NCI-H2081 treated with DMSO at 0.1 percent for 48 hours (cell line): ENCODE measurements around the gene JAK2.
"Not testable (repeated sequence)": the region's sequence is repeated elsewhere in the genome, so short reads cannot be mapped to it uniquely, and the experiment has no call there.

Experiments used
- DNase-seq: peaks from one replicate; lab custom pipeline; 2025; lab: John Stamatoyannopoulos, UW

JAK2 gene

DNA sequence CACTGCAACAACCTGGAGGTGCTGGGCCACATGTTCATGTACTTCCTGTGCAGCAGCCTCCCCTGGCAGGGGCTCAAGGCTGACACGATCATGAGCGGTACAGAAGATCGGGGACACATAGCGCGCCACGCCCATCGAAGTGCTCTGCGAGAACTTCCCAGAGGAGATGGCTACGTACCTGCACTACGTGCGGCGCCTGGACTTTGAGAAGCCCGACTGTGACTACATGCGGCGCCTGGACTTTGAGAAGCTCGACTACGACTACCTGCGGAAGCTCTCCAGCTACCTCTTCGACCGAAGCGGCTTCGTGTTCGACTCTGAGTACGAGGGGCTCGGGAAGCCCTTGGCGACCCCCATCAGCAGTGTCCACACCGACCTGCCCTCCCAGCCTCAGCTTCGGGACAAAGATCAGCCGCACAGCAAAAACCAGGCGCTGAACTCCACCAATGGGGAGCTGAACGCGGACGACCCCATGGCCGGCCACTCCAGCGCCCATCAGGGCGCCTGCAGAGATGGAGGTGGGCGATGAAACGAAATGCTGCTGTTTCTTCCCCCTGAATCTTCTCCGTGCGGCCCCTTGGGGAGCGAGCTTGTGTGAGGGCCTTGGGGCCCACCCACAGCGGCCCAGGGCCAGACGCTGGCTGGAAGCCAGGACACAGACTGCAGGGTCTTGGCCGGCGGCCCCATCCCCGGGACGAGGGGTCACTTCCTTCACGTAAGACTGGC, 56.5 kb downstream of the JAK2 start:
- DNase-seq = no peak

DNA sequence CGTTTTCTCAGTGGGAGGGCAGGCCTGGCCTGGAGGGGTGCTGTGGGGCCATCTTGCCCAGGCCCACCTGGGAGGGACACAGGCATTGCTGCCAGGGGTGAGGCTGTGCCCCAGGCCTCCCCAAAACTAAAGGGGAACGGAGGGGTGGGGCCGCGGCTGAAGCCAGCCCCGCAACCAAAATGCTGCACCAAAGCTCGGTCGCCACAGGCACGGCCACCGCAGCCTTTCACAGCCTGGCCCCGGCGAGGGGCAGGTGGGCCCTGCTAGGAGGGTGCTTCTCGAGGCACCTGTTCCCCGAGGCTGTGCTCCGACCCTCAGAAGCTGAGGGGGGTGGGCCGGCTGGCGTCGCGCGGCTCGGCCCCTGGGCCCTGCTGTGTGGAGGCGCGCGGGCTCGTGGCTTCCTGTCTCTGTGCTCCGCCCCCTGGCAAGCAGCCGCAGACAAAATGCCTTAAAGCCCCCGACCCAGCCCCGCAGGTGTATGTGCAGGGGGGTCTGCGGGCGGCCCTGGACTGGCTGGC, 57.6 kb downstream of the JAK2 start:
- DNase-seq = no peak

DNA sequence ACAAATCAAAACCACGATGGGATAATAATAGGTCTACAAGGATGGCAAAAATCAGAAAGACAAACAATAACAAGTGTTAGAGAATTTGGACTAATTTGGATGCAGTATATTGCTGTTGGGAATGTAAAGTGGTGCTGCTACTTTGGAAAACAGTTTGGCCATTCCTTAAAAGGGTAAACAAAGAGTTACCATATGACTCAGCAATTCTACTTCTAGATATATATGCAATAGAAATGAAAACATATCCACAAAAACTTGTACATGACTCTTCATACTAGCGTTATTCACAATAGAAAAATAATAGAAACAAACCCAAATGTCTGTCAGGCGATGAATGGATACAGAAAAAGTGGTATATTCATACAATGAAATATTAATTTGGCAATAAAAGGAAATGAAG, 58.3 kb downstream of the JAK2 start:
- DNase-seq = no peak

DNA sequence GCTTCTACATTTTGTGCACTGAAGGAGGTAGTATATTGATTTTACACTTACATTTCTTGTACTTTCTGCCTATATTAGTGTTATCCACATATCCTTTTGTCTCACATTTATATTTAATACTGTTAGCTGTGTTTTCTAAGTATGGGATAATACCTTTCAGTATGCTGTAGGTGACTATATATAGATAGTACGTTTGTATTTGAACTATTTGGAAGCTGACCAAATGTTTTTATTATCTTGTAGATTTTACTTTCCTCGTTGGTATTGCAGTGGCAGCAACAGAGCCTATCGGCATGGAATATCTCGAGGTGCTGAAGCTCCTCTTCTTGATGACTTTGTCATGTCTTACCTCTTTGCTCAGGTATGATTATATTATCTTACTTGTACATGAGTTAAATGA, 59.1 kb downstream of the JAK2 start:
- DNase-seq = no peak

DNA sequence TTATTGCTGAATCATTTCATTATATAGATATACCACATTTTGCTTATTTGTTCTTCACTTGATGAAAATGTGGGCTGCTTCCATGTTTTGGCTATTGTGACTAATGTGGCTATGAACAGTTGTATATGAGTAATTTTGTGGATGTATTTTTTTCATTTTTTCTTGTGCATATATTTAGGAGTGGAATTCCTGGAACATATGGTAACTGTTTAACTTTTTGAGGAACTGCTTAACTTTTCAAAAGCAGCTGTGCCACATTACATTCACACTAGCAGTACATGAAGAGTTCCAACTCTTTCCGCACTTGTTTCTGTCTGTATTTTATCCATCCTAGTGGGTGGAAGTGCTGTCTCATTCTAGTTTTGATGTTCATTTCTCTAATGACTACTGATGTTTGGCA, 67.8 kb downstream of the JAK2 start:
- no peak for DNase-seq

DNA sequence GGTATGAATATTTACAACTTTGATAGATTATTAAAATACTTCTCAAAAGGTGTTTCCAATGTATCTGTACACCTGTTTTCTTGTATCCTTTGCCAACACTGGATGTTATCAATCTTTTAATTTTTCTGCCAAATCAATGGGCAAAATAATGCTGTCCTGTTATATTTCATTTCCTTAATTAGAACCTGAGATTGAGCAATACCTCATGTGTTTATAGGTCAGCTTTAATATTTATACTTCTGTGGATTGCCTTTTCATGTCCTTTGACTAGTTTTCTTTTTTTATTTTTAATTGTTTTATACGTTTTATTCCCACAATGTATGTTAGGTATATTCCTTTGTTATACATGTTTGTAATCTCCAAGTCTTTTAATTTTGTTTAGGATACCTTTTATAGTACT, 77.6 kb downstream of the JAK2 start:
- DNase-seq = no peak

DNA sequence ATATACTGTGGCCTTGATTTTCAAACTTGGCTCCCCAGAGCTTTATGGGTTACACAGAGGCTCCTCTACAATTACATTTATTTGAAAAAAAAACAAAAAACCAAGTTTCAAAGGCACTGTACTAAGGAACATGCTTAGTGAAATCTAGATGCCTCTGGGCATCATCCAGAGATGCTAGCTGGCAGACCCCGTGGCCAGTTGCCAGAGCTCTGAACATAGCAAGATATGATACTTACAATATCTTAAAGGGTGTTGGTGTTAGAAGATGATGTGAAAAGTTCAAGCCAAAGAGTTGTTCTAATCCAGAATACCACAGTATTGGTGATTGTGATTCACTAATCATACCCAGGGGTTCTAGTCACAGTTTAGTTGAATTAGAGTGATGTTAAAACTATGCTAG, 87.8 kb downstream of the JAK2 start:
- no peak for DNase-seq

DNA sequence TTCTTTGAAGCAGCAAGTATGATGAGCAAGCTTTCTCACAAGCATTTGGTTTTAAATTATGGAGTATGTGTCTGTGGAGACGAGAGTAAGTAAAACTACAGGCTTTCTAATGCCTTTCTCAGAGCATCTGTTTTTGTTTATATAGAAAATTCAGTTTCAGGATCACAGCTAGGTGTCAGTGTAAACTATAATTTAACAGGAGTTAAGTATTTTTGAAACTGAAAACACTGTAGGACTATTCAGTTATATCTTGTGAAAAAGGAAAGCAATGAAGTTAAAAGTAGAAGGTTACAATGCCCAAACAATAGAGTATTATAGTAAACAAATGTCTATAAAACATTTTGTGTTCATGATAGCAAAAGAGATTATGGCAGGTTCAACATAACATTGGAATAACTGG, 88.6 kb downstream of the JAK2 start:
- DNase-seq = no peak

DNA sequence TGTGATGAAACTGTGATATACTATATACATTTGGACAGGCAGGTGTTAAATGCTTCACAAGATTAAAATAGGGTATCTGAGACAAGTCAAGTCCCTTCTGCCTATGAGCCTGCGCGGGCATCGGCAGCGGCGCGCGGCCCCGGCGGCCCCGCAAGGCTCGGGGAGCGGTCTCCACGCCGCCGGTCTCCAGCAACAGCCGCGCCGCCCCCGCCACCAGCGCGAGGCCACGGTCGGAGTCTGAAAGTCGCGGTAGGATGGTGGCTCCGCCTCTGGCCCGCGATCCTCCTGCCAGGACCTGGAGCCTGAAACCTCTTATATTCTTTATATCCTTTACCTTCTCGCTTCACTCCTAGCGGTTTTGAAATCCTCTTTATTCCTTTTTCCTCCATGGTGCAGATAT, 100.9 kb downstream of the JAK2 start:
- no peak for DNase-seq

DNA sequence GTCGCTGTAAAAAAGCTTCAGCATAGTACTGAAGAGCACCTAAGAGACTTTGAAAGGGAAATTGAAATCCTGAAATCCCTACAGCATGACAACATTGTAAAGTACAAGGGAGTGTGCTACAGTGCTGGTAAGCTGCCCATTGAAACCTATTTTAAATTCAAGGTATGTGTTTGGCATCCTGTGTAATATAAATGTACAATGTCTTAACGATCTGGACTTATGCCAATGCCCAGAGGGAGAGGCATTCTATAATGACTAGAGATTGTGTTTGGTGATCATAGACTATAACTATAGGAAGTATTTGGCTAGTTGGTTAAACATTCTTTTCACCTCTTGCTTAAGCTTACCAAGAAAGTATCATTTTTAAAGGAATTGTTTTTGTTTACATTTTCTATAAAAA, 104.7 kb downstream of the JAK2 start:
- DNase-seq = peak; percentile 62

DNA sequence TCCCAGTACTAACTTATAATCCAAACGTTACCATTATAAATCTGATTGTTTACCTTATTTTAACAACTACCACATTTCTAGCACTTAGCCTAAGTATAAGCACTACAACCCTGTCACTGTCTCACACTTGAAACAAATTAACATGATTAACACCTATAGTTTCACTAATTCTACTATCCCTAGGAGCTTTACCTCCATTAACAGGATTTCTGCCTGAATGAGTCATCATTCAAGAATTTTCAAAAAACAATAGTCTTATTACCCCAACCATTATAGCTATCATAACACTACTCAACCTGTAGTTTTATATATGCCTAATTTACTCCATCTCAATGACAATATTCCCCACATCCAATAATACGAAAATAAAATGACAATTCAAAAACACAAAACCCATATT, 110.7 kb downstream of the JAK2 start:
- DNase-seq = no peak

DNA sequence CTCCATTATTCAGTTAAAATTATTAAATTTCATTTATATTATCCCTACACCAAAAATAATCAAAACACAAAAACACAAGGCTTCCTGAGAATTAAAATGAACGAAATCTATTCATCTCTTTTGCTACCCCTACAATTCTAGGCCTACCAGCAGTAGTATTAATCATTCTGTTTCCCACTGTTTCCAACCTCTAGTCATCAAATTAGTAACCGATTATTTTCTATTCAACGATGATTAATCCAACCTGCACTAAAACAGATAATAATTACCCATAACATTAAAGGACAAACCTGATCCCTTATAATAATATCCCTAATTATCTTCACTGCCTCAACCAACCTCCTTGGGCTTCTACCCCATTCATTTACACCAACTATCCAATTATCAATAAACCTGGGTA, 114.4 kb downstream of the JAK2 start:
- DNase-seq = no peak

DNA sequence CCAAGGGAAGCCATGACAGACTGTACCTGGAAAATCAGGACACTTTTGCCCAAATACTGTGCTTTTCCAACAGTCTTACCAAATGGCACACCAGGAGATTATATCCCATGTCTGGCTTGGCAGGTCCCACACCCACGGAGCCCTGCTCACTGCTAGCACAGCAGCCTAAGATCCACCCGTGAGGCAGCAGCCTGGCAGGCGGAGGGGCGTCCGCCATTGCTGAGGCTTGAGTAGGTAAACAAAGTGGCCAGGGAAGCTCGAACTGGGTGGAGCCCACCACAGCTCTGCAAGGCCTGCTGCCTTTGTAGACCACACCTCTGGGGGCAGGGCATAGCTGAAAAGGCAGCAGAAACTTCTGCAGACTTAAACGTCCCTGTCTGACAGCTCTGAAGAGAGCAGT, 116.1 kb downstream of the JAK2 start:
- DNase-seq = not testable (repeated sequence)

DNA sequence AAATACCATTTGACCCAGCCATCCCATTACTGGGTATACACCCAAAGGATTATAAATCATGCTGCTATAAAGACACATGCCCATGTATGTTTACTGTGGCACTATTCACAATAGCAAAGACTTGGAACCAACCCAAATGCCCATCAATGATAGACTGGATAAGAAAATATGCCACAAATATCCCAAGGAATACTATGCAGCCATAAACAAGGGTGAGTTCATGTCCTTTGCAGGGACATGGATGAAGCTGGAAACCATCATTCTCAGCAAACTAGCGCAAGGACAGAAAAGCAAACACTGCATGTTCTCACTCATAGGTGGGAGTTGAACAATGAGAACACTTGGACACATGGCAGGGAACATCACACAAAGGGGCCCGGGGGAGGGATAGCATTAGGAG, 121.4 kb downstream of the JAK2 start:
- DNase-seq = not testable (repeated sequence)

DNA sequence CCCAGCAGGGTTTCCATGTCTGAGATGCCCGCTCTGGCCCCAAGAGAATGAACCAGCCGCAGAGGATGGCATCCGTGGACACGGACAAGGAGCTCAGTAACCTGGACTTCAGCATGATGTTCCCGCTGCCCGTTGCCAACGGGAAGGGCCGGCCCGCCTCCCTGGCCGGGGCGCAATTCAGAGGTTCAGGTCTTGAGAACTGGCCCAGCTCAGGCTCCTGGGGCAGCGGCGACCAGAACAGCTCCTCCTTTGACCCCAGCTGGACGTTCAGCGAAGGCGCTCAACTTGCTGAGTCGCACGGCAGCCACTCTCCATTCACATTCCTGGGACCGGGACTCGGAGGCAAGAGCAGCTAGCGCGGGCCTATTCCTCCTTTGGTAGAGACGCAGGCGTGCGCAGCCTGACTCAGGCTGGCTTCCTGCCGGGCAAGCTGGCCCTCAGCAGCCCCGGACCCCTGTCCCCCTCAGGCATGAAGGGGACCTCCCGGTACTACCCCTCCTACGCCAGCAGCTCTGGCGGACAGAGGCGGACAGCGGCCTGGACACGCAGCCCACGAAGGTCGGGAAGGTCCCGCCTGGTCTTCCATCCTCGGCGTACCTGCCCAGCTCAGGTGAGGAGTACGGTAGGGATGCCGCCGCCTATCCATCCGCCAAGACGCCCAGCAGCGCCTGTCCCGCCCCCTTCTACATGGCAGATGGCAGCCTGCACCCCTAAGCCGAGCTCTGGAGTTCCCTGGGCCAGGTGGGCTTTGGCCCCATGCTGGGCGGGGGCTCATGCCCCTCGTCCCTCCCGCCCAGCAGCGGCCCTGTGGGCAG, 126.0 kb downstream of the JAK2 start:
- DNase-seq = no peak

DNA sequence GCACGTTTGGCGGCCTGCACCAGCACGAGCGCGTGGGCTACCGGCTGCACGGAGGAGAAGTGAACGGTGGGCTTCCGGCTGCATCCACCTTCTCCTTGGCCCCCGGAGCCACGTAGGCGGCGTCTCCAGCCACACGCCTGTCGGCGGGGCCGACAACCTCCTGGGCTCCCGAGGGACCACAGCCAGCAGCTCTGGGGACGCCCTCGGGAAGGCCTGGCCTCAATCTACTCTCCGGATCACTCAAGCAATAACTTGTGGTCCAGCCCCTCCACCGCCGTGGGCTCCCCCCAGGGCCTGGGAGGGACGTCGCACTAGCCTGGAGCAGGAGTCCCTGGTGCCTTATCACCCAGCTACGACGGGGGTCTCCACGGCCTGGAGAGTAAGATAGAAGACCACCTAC, 126.6 kb downstream of the JAK2 start:
- no peak for DNase-seq

DNA sequence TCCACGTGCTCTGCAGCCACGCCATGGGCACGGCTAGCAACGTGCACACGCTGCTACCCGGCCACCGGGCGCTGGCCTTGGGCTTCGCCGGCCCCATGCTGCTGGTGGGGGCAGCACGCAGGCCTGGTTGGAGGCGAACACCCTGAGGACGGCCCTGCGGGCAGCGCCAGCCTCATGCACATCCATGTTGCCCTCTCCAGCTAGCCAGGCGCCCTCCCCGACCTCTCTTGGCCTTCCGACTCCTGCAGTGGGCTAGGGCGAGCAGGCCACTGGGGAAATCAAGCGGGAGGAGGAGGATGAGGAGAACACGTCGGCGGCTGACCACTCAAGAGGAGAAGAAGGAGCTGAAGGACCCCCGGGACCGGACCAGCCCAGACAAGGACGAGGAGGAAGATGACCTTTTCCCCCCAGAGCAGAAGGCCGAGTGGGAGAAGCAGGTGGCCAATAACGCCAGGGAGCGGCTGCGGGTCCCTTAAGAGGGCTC, 127.1 kb downstream of the JAK2 start:
- DNase-seq = no peak

DNA sequence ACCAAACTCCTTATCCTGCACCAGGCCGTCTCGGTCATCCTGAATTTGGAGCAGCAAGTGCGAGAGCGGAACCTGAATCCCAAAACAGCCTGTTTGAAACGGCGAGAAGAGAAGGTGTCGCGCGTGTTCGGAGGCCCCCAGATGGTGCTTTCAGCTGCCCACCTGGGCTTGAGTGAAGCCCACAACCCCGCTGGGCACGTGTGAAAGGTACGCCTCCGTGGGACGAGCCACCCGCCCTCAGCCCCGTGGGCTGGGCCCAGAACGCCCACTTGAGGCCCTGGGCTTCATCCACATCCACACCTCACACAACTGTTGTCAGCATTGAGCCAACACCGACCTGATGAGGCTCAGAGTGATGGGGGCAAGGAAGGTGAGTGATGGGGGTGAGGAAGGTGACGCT, 127.6 kb downstream of the JAK2 start:
- no peak for DNase-seq

DNA sequence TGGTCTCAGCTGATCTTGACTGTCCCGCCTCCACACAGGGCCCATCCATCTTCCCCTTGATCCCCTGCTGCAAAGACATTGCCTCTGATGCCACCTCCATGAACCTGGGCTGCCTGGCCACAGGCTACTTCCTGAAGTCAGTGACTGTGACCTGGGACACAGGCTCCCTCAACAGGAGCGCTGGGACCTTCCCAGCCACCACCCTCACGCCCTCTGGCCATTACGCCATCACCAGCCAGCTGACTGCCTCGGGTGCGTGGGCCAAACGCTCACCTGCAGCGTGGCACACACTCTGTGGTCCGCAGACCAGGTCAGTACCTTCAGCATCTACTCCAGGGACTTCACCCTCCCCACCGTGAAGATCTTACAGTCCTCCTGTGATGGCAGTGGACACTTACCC, 128.5 kb downstream of the JAK2 start:
- no peak for DNase-seq

DNA sequence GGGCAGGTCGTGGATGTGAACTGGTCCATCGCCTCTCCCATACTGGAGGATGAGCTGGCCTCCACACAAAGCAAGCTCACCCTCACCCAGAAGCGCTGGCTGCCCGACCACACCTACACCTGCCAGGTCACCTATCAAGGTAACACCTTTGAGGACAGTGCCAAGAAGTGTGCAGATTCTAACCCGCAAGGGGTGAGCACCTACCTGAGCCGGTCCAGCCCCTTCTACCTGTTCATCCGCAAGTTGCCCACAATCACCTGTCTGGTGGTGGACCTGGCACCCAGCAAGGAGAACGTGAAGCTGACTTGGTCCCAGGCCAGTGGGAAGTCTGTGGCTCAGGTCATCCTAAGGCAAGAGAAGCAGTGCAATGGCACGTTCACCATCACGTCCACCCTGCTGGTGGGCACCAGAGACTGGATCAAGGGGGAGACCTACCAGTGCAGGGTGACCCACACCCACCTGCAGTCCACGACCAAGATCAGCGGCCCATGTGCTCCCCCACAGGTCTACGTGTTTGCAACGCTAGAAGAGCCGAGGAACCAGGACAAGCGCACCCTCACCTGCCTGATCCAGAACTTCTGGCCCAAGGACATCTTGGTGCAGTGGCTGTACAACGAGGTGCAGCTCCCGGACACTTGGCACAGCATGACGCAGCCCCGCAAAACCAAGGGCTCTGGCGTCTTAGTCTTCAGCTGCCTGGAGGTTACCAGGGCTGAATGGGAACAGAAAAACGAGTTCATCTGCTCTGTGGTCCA, 129.1 kb downstream of the JAK2 start:
- DNase-seq = no peak

DNA sequence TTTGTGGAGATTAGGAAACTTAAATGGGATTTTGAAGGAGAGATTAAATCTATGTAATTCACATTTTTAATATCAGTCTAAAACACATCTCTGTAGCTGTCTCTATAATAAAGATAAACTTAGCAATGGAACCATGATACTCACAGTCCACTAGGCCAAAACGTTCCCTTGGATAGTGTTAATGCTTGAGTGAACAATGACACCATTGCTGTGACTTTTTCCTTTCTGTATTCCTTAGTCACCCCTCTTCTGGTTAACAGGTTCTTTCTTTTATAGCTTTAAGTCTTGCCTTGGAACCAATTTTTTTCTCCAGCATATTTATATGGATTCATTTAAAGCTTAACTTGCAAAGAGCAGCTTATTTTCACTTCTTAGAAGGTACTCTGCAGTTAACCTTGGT, 137.0 kb downstream of the JAK2 start:
- no peak for DNase-seq

DNA sequence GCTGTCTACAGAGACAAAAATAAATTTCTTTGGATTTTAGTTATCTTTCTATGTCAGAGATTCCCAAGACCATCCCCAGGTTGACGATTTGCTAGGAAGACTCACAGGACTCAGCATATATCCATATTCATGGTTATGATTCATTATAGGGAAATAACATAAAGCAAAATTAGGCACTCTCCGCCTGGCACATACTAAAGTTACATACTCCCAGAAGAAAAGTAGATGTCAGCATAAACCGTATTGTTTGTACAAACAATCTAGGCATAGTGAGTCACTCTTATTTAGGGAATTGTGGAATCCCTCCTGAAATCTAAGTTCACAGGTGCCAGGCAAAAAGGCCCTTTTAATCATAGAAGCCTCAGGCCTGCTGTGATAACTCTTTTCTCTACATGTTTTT, 137.4 kb downstream of the JAK2 start:
- DNase-seq = no peak

DNA sequence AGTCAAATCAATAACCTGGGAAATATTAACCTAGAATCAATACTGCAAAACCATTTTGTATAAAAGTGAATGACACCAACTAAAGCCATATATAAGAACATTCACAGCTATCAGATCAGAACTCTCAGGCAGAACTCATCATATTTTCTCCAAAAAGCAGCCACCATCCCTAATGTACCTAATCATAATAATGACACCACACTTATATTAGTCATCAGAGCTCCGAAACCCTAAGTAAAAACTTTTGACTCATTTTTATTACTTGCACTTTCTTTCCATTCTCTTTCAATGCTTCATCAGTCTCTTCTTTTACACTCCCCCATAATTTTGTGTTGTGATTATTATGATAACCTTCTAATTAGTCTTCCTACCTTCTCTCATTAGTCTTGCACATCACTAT, 155.1 kb downstream of the JAK2 start:
- no peak for DNase-seq
